Stomach (tissue), 4 donors: ENCODE data around the gene IGF1R.

Experiments
- EP300 ChIP-seq: sonication (generic); formaldehyde crosslinking; IDR thresholded peaks from one replicate; pipeline ENCODE4 v1.6.1; 2017; ENCODE audit warnings: antibody characterized with exemption
- POLR2A ChIP-seq, 4 donors: fragments of 450-650 bp; IDR thresholded peaks; one replicate each; pipeline ENCODE4 v1.6.1; 2016; ENCODE audit warnings: antibody characterized with exemption in 4 of 4, control low read depth in 2 of 4, mild to moderate bottlenecking in 1 of 4, moderate library complexity in 1 of 4
- POLR2AphosphoS5 ChIP-seq, 3 donors: sonication (generic); formaldehyde crosslinking; IDR thresholded peaks; one replicate each; pipeline ENCODE4 v1.6.1; 2016; ENCODE audit warnings: antibody characterized with exemption in 3 of 3
- TF ChIP-seq, protein P1 (sequence below), 7 experiments: fragments of 450-650 bp in 4 of 7; fragments of 200-600 bp in 3 of 7; sonication (generic) in 3 of 7; IDR thresholded peaks; one replicate each; pipeline ENCODE4 v1.5.1; 2016 to 2019; ENCODE audit warnings: antibody characterized with exemption in 7 of 7, control low read depth in 2 of 7, mild to moderate bottlenecking in 1 of 7

DNA sequence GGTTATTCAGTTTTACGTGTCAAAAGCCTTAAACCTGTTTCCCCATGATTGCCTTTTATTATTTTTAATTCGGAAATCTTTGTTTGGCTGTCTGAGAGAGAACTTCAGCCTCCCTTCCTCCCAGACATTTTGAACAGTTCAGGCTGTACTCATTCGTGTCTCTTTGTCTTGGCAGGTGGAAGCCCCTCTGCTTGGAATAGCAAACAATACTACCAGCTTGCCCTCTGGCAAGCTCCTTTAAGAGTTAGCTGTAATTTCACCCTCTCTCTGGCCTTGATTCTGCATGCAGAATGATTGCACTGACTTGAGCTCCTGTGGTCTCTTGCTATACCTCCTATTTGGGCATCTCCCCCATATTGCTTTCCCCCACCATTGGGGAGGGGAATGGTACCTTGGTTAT, 11.7 kb downstream of the IGF1R start:
- TF ChIP-seq POLR2A (IDR thresholded peaks at IDR 0.05) (no peak), POLR2AphosphoS5 (IDR thresholded peaks at IDR 0.05) (no peak), EP300 (no peak)
- TF ChIP-seq, protein P1, sequence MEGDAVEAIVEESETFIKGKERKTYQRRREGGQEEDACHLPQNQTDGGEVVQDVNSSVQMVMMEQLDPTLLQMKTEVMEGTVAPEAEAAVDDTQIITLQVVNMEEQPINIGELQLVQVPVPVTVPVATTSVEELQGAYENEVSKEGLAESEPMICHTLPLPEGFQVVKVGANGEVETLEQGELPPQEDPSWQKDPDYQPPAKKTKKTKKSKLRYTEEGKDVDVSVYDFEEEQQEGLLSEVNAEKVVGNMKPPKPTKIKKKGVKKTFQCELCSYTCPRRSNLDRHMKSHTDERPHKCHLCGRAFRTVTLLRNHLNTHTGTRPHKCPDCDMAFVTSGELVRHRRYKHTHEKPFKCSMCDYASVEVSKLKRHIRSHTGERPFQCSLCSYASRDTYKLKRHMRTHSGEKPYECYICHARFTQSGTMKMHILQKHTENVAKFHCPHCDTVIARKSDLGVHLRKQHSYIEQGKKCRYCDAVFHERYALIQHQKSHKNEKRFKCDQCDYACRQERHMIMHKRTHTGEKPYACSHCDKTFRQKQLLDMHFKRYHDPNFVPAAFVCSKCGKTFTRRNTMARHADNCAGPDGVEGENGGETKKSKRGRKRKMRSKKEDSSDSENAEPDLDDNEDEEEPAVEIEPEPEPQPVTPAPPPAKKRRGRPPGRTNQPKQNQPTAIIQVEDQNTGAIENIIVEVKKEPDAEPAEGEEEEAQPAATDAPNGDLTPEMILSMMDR (IDR thresholded peaks at IDR 0.05), result no peak
